HG02870 (cell line): ENCODE measurements around the gene AK9.

Experiments used
- ATAC-seq: cut with Tn5 transposase; IDR thresholded peaks from one replicate; pipeline ENCODE4 v1.9.1; 2021; ENCODE audit warnings: mild to moderate bottlenecking, moderate library complexity; ENCODE audit not compliant: unreplicated experiment

Gene AK9

GRCh38 chr6:109485266-109485935 lies 205.6 kb downstream of the AK9 start:
- no peak for ATAC-seq

- no peak for ATAC-seq
These were observed 206.9 kb downstream of the AK9 start for GRCh38 chr6:109484122-109484521.

GRCh38 chr6:109483735-109484057 lies 207.3 kb downstream of the AK9 start:
- ATAC-seq, result no peak

- ATAC-seq, result peak; percentile 81
These were observed 207.9 kb downstream of the AK9 start, which contains the start of gene ZBTB24 for GRCh38 chr6:109482905-109483734. TSS of gene ZBTB24 (minus strand) at chr6:109483219. CDS start at chr6:109482026, 1,193 bp downstream.

DNA sequence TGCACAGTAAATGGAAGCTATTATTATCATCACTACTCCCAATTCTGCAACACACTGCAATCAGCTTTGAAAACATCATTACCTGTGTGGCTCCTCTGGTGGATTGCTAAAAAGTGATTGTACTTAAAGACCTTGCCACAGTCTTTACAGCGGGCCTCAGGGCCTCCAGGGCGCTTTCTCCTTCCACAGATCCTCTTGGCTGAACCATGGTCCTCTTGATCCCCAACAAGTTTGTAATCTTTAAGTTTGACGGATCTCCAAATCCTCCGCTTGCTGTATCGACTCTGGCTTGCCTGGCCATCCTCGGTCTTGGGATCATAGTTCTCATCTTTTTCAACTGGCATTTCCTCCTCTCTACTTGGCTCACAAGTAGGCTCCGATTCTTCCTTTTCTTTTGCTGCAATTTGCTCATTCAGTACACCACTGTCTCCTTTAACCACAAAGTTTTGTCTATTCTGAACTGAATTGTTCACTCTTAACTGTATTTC lies 210.0 kb downstream of the AK9 start:
- no peak for ATAC-seq

- no peak for ATAC-seq
These were observed 212.0 kb downstream of the AK9 start for GRCh38 chr6:109478841-109479624.

DNA sequence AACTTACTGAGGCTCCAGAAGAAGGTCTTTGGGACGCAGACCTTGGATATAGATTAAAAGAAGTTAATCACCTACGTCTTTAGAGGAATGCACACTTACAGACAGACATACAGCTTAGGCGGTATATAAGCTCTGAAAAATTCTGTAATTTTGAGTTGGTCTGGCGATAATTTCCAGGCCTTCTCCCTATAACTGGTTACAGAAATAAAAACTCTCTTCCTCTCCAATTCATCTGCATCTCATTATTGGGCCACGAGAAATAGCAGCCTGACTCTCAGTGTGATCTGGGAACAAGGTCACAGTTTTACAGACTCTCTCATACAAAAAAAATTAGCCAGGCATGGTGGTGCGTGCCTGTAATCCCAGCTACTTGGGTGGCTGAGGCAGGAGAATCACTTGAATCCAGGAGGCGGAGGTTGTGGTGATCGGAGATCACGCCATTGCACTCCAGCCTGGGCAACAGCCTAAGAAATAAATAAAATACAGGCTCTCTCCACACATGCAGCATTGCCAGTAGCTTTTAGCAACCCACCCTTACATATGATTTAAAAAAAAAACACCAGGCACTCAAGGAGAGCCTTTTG lies 212.7 kb downstream of the AK9 start:
- ATAC-seq, result no peak

DNA sequence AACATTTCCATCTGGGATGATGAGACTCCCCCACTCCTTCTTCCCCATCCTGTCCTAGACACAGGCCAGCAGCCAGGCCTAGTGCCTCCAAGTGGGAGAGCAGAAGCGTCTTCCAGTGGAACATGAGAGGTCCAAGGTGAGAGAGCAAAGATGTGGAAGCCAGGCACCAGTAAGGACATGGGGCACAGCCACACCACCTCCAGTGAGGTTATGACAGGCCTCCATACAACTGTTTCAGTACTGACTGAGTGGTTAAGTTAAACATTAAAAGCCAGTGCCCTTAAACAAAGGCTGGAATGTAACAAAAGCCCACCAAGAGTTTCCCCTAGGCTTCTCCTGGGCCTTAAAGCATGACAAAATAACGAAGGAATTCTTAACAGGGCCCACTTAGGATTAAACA lies 213.3 kb downstream of the AK9 start:
- no peak for ATAC-seq

- no peak for ATAC-seq
These were observed 213.8 kb downstream of the AK9 start for GRCh38 chr6:109477184-109477583.

GRCh38 chr6:109475625-109476024 lies 215.4 kb downstream of the AK9 start:
- no peak for ATAC-seq

DNA sequence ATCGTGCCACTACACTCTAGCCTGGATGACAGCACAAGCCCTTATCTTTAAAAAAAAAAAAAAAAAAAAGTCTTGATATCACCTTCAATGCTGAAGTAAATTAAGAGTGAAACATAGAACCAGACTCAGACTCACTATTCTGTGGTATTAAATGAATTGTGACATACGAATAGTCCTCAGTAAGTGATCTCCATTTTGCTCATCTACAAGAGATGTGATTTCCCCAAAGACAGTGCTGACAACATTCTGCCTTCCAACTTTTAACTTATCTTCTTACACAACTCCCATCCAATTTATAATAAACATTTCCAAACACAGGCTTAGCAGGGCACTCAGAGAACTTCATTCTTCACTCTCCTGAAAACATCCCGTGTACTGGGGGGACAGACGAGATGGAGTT lies 216.0 kb downstream of the AK9 start:
- ATAC-seq, result no peak

DNA sequence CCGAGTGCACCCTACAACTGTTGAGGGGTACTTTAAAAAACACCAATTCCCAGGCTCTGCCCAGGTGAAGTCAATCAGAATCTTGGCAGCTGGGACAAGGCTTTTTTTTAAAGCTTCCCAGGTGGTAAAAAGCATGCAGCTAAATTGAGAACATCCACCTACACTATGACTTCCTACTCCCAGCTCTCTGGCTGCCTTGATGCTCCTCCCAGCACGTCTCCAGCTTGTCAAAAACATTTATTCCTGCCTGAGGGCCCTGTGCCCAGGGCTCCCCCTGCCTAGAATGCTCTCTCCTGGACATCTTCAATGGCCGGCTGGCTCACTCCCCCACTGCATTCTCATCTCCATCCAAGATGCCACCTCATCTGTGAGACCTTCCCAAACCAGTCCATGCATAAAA lies 217.9 kb downstream of the AK9 start:
- no peak for ATAC-seq

- ATAC-seq, result peak; percentile 50
These were observed 218.6 kb downstream of the AK9 start for GRCh38 chr6:109472132-109472995.

GRCh38 chr6:109471105-109471810 lies 219.7 kb downstream of the AK9 start:
- no peak for ATAC-seq

- ATAC-seq, result no peak
These were observed 221.3 kb downstream of the AK9 start for GRCh38 chr6:109469591-109470189.

GRCh38 chr6:109467696-109468095 lies 223.3 kb downstream of the AK9 start:
- ATAC-seq, result no peak

DNA sequence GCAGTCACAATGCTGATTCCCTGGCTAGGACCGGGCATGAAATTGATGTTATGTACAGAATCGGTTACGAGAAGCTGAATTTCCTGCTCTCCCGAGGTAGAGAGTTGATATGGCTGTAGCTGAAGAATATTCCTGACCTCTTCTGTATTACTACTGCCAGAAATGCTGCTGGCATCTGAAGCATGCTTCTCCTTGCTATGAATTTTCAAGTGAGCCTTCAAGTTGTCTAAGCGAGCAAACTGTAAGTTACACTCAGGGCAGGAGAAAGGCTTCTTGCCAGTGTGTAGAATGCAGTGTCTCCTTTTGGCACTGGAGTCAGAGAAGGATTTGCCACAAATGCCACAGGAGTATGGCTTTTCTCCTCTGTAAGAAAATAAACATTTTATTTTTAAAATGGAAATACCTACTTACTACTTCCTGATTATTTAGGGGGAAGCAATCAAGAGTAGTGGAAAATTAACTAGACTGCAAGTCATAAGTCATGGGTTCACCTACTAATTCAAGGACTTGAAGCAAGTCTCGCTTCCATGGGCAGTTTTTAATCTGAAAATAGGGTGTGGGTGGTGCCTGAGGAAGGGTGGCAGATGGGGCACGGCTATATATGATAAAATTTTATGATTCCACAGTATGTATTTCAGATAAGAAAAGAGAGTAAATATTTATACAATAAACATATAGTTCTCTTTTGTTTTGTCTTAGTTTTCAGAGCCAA lies 224.6 kb downstream of the AK9 start:
- ATAC-seq, result no peak

- no peak for ATAC-seq
These were observed 225.2 kb downstream of the AK9 start for GRCh38 chr6:109465772-109466171.
